ENCODE measurements around the gene S100A14. TPM values are rescaled to one million over a fixed set of nuclear protein-coding genes. Genes with fewer than 3 reads are reported as not detected.
"Not testable (repeated sequence)": the region's sequence is repeated elsewhere in the genome, so short reads cannot be mapped to it uniquely, and the experiment has no call there.

The S100A14 gene
- total RNA-seq, 1 donor = 0.18 TPM

DNA sequence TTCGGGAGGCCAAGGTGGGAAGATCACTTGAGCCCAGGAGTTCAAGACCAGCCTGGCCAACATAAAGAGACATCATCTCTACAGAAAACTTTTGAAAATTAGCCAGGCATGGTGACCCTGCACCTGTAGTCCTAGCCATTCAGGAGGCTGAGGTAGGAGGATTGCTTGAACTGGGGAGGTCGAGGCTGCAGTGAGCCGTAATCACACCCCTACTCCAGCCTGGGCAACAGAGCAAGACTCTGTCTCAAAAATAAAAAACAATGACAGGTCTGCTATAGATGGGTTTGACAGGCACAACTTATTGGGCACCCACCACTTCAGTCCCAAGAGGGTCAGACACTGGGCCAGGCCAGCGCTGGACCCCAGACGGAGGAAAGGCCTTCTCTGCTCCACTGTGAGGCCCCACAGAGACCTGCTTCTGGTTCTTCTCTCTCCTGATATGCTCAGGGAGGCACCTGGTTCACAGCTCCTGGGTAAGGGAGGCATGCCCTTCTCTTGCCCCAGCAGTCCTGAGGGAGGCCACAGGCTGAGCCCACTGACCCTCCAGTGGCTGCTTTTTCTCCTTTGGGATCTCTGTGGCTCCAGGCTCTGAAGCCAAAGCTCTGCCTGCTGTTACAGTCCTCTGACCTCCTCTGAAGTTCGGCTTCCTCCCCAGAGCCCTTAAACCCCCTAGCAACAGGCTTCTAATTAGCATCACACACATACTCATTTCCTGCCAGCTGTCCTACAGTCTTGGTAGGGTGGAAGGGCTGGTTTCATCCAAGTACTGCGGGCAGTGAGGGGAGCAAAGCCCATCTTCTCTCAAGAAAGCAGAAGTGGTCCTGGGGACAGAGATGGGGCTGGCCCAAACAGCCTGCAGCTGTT is 17.6 kb downstream of the S100A14 start:
- no peak overlapping the region for H3K4me3 ChIP-seq (ENCODE audit: low read depth, low read length)
- TF ChIP-seq, protein P1, sequence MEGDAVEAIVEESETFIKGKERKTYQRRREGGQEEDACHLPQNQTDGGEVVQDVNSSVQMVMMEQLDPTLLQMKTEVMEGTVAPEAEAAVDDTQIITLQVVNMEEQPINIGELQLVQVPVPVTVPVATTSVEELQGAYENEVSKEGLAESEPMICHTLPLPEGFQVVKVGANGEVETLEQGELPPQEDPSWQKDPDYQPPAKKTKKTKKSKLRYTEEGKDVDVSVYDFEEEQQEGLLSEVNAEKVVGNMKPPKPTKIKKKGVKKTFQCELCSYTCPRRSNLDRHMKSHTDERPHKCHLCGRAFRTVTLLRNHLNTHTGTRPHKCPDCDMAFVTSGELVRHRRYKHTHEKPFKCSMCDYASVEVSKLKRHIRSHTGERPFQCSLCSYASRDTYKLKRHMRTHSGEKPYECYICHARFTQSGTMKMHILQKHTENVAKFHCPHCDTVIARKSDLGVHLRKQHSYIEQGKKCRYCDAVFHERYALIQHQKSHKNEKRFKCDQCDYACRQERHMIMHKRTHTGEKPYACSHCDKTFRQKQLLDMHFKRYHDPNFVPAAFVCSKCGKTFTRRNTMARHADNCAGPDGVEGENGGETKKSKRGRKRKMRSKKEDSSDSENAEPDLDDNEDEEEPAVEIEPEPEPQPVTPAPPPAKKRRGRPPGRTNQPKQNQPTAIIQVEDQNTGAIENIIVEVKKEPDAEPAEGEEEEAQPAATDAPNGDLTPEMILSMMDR (IDR thresholded peaks at IDR 0.05; ENCODE audit: insufficient read depth, low read length) = no peak
- DNase-seq (ENCODE audit: low read depth) = no peak

GRCh38 chr1:153597206-153597605 is 18.9 kb downstream of the S100A14 start:
- no peak overlapping the region for H3K4me3 ChIP-seq (ENCODE audit: low read depth, low read length)
- DNase-seq (ENCODE audit: low read depth) = no peak
- TF ChIP-seq, protein P1 (IDR thresholded peaks at IDR 0.05; ENCODE audit: insufficient read depth, low read length) = no peak

- no peak overlapping the region for H3K4me3 ChIP-seq (ENCODE audit: low read depth, low read length)
- TF ChIP-seq, protein P1 (IDR thresholded peaks at IDR 0.05; ENCODE audit: insufficient read depth, low read length) = no peak
- no peak for DNase-seq (ENCODE audit: low read depth)
These were observed 23.4 kb downstream of the S100A14 start for GRCh38 chr1:153592748-153593147.

- DNase-seq (ENCODE audit: low read depth) = no peak
- no peak overlapping the region for H3K4me3 ChIP-seq (ENCODE audit: low read depth, low read length)
- TF ChIP-seq, protein P1 (IDR thresholded peaks at IDR 0.05; ENCODE audit: insufficient read depth, low read length) = no peak
These were observed 27.6 kb downstream of the S100A14 start for GRCh38 chr1:153588482-153588881.

DNA sequence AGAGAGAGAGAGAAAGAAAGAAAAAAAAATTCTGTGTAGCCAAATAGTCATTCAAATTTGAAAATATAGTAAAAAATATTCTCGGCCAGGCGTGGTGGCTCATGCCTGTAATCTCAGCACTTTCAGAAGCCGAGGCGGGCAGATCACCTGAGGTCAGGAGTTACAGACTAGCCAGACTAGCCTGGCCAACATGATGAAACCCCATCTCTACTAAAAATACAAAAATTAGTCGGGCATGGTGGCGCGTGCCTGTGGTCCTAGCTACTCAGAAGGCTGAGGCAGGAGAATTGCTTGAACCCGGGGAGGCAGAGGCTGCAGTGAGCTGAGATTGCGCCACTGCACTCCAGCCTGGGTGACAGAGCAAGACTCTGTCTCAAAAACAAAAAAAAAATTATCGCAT is 28.1 kb downstream of the S100A14 start:
- DNase-seq (ENCODE audit: low read depth); H3K4me3 ChIP-seq (ENCODE audit: low read depth, low read length): not testable (repeated sequence)

DNA sequence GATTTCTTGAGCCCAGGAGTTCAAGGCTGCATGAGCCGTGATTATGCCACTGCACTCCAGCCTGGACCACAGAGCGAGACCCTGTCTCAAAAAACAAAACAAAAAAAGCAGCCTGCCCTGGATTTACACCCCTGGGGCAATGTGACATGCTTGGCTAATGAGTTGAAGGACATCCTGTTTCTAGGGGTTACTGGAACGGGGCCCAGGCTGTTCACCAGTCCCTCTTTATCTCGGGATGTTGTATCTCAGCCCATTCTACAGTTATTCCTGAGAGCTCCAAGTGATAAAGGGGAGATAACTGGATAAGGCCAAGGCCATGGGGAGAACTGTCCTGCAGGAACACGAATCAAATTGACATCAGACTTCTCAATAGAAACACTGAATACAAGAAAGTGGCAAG is 28.8 kb downstream of the S100A14 start:
- no peak overlapping the region for H3K4me3 ChIP-seq (ENCODE audit: low read depth, low read length)
- TF ChIP-seq, protein P1 (IDR thresholded peaks at IDR 0.05; ENCODE audit: insufficient read depth, low read length) = no peak
- DNase-seq (ENCODE audit: low read depth) = no peak

- TF ChIP-seq, protein P1 (IDR thresholded peaks at IDR 0.05; ENCODE audit: insufficient read depth, low read length) = no peak
- H3K4me3 ChIP-seq (ENCODE audit: low read depth, low read length) = no peak overlapping the region
- no peak for DNase-seq (ENCODE audit: low read depth)
These were observed 29.8 kb downstream of the S100A14 start for GRCh38 chr1:153586347-153586746.
